Liver (tissue), 9 donors: ENCODE data around the gene DIP2A. TPM values are rescaled to one million over a fixed set of nuclear protein-coding genes. Genes with fewer than 3 reads are reported as not detected.

Experiments used
- DNase-seq: peaks from one replicate; pipeline ENCODE4 v3.0.0-alpha.2; 2017; ENCODE audit warnings: low spot score
- H3K27ac ChIP-seq, 2 donors: one replicate each; pipeline ENCODE4 v1.7.0; 2013; ENCODE audit warnings: inconsistent platforms in 2 of 2, low read length in 2 of 2, control low read depth in 1 of 2, low read depth in 1 of 2, mild to moderate bottlenecking in 1 of 2
- H3K27me3 ChIP-seq, 4 donors: one replicate each; pipeline versions ENCODE4 v1.6.1 to v1.7.0; 2013; ENCODE audit warnings: low read length in 3 of 4, inconsistent platforms in 1 of 4, mild to moderate bottlenecking in 1 of 4, moderate library complexity in 1 of 4; ENCODE audit not compliant: control insufficient read depth in 4 of 4, insufficient read depth in 4 of 4
- H3K36me3 ChIP-seq, 4 donors: one replicate each; pipeline versions ENCODE4 v1.6.1 to v1.7.0; 2013; ENCODE audit warnings: low read length in 3 of 4, mild to moderate bottlenecking in 3 of 4, low read depth in 1 of 4, moderate library complexity in 1 of 4; ENCODE audit not compliant: control insufficient read depth in 4 of 4, insufficient read depth in 3 of 4
- H3K4me1 ChIP-seq, 4 donors: one replicate each; pipeline versions ENCODE4 v1.6.1 to v1.7.0; 2013; ENCODE audit warnings: low read length in 3 of 4, mild to moderate bottlenecking in 3 of 4, moderate library complexity in 1 of 4; ENCODE audit not compliant: control insufficient read depth in 4 of 4, insufficient read depth in 4 of 4
- H3K4me3 ChIP-seq, 3 donors: one replicate each; pipeline versions ENCODE4 v1.6.1 to v1.7.0; 2013; ENCODE audit warnings: low read length in 3 of 3, control low read depth in 1 of 3, low read depth in 1 of 3, mild to moderate bottlenecking in 1 of 3
- H3K9ac ChIP-seq, 2 donors: one replicate each; pipeline ENCODE4 v1.7.0; 2013; ENCODE audit warnings: low read length in 2 of 2, mild to moderate bottlenecking in 2 of 2, moderate library complexity in 2 of 2, control low read depth in 1 of 2, low read depth in 1 of 2
- H3K9me3 ChIP-seq, 4 donors: one replicate each; pipeline versions ENCODE4 v1.6.1 to v1.7.0; 2013; ENCODE audit warnings: low read length in 3 of 4; ENCODE audit not compliant: control insufficient read depth in 4 of 4
- FOXA1 ChIP-seq: IDR thresholded peaks from 2 replicates; pipeline ENCODE4 v1.6.1; 2016; ENCODE audit warnings: antibody characterized with exemption
- FOXA2 ChIP-seq: IDR thresholded peaks from 2 replicates; pipeline ENCODE4 v1.6.1; 2016; ENCODE audit warnings: antibody characterized with exemption
- GABPA ChIP-seq, 2 donors: IDR thresholded peaks in 1 of 2; conservative IDR thresholded peaks in 1 of 2; 2 replicates each; pipeline ENCODE4 v1.6.1; 2016; ENCODE audit warnings: antibody characterized with exemption in 2 of 2, mild to moderate bottlenecking in 1 of 2, moderate library complexity in 1 of 2
- HNF4A ChIP-seq, 2 donors: conservative IDR thresholded peaks; 2 replicates each; pipeline ENCODE4 v1.6.1; 2016; ENCODE audit warnings: antibody characterized with exemption in 2 of 2, mild to moderate bottlenecking in 2 of 2
- HNF4G ChIP-seq: IDR thresholded peaks from 2 replicates; pipeline ENCODE4 v1.6.1; 2016; ENCODE audit warnings: antibody characterized with exemption
- JUND ChIP-seq, 2 donors: IDR thresholded peaks; 2 replicates each; pipeline ENCODE4 v1.6.1; 2016; ENCODE audit warnings: antibody characterized with exemption in 2 of 2
- NR2F2 ChIP-seq: IDR thresholded peaks from 2 replicates; pipeline ENCODE4 v1.6.1; 2016; ENCODE audit warnings: antibody characterized with exemption
- RAD21 ChIP-seq, 2 donors: IDR thresholded peaks; 2 replicates each; pipeline ENCODE4 v1.6.1; 2016; ENCODE audit warnings: antibody characterized with exemption in 2 of 2, mild to moderate bottlenecking in 2 of 2
- RXRA ChIP-seq, 2 donors: IDR thresholded peaks; 2 replicates each; pipeline ENCODE4 v1.6.1; 2017 to 2018; ENCODE audit warnings: antibody characterized with exemption in 2 of 2, mild to moderate bottlenecking in 1 of 2
- SP1 ChIP-seq: IDR thresholded peaks from 2 replicates; pipeline ENCODE4 v1.6.1; 2018; ENCODE audit warnings: antibody characterized with exemption, mild to moderate bottlenecking
- TAF1 ChIP-seq: conservative IDR thresholded peaks from 2 replicates; pipeline ENCODE4 v1.6.1; 2016; ENCODE audit warnings: antibody characterized with exemption, mild to moderate bottlenecking
- YY1 ChIP-seq: IDR thresholded peaks from 2 replicates; pipeline ENCODE4 v1.6.1; 2016; ENCODE audit warnings: antibody characterized with exemption, mild to moderate bottlenecking
- WGBS: extraction: QIAGEN DNeasy Blood & Tissue Kit; methylation state at CpG from one replicate; pipeline ENCODE4 v1.1.7; 2013; 5-methylcytosine and 5-hydroxymethylcytosine counted together
- polyA plus RNA-seq, 2 donors: library from polyadenylated mRNA; stranded (reverse) in 1 of 2; unstranded in 1 of 2; fragments of 200-250 nt in 1 of 2; fragments of >200 nt in 1 of 2; fragmentation: Nextera tagmentation in 1 of 2; extraction: Ambion mirVana in 1 of 2; gene quantifications; one replicate each; pipeline versions ENCODE4 v1.2.1 to v1.2.3, GENCODE V29; 2013 to 2015
- total RNA-seq, 2 donors: library from RNA; depleted of rRNA; stranded (reverse); fragments of >200 nt; gene quantifications; one replicate each; pipeline ENCODE4 v1.2.3, GENCODE V29; 2014
- TF ChIP-seq, protein P1 (sequence below): IDR thresholded peaks from 2 replicates; pipeline ENCODE4 v1.6.1; 2016; ENCODE audit warnings: antibody characterized with exemption
- TF ChIP-seq, protein P2 (sequence below): IDR thresholded peaks from 2 replicates; pipeline ENCODE4 v1.6.1; 2016; ENCODE audit warnings: antibody characterized with exemption
- TF ChIP-seq, protein P3 (sequence below): IDR thresholded peaks from 2 replicates; pipeline ENCODE4 v1.6.1; 2016; ENCODE audit warnings: antibody characterized with exemption
- TF ChIP-seq, protein P4 (sequence below): fragments of 150-350 bp; IDR thresholded peaks from 2 replicates; pipeline ENCODE4 v1.5.1; 2017; ENCODE audit warnings: improper control_type of control experiment, low read depth, low read length; ENCODE audit not compliant: missing input control
- donor health status: healthy.
- donor health status: healthy.
- donor health status: healthy.
- donor health status: healthy.
- donor health status: healthy.

Gene DIP2A
- total and polyA plus RNA-seq, 4 donors, result 3.8 to 21.7 (median 7.5) TPM

DNA sequence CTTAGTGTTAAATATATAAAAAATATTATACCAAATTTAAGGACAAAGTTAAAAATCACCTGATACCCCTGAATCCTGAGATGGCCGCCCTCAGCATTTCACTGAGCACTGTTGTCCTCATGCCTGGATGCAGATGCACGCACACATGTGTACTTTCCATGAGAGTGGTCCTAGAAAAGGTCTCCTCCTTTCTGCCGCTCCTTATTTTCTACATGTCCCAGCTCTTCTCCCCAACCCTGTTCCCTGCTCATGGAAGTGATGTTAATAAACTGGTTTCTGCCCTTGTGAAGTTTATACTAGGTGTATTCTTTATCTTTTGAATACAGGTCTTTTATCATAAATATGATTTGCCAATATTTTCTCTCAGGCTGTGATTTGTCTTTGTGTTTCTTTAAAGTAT is 32.9 kb downstream of the DIP2A start:
- DNase-seq, result no peak
- no peak overlapping the region for H3K4me3 ChIP-seq
- TF ChIP-seq SP1, result no peak
- TF ChIP-seq, protein P1, sequence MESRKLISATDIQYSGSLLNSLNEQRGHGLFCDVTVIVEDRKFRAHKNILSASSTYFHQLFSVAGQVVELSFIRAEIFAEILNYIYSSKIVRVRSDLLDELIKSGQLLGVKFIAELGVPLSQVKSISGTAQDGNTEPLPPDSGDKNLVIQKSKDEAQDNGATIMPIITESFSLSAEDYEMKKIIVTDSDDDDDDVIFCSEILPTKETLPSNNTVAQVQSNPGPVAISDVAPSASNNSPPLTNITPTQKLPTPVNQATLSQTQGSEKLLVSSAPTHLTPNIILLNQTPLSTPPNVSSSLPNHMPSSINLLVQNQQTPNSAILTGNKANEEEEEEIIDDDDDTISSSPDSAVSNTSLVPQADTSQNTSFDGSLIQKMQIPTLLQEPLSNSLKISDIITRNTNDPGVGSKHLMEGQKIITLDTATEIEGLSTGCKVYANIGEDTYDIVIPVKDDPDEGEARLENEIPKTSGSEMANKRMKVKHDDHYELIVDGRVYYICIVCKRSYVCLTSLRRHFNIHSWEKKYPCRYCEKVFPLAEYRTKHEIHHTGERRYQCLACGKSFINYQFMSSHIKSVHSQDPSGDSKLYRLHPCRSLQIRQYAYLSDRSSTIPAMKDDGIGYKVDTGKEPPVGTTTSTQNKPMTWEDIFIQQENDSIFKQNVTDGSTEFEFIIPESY, result no peak
- H3K9ac ChIP-seq, result no peak overlapping the region
- over 99% methylated on average over 3 of the region's 3 CpGs for WGBS
- no peaks in the 10 kb centered on the region for H3K27me3 ChIP-seq
- no peaks in the 10 kb centered on the region for H3K9me3 ChIP-seq
- H3K36me3 ChIP-seq, result peaks cover 0 to 13% (median 6%) of the 10 kb centered on the region in 4 donors
- H3K27ac ChIP-seq, result no peak overlapping the region
- no peaks in the 10 kb centered on the region for H3K4me1 ChIP-seq

DNA sequence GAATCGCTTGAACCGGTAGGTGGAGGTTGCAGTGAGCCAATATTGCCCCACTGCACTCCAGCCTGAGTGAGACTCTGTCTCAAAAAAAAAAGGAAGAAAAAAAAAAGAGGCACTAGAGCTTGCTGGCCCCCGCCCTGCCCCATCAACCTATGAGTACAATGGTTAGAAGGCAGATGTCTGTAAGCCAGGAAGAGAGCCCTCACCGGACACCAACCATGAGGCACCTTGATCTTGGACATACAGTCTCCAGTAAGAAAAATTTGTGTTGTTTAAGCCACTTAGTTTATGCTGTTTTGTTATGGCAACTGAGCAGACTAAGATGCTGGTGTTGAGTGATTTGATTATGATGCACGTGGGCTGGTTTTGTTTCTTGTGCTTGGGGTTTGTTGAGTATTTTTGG is 34.2 kb downstream of the DIP2A start:
- Histone ChIP-seq H3K4me3 (no peak overlapping the region), H3K27ac (no peak overlapping the region), H3K9me3 (no peaks in the 10 kb centered on the region), H3K4me1 (no peaks in the 10 kb centered on the region), H3K36me3 (peaks cover 3 to 18% (median 14%) of the 10 kb centered on the region in 4 donors), H3K9ac (no peak overlapping the region), H3K27me3 (no peaks in the 10 kb centered on the region)
- no peak for DNase-seq
- WGBS, result 77% methylated on average over 5 of the region's 5 CpGs
- TF ChIP-seq, protein P2, sequence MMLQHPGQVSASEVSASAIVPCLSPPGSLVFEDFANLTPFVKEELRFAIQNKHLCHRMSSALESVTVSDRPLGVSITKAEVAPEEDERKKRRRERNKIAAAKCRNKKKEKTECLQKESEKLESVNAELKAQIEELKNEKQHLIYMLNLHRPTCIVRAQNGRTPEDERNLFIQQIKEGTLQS, result no peak
- TF ChIP-seq FOXA1 (no peak), NR2F2 (no peak), RXRA (IDR thresholded peaks at IDR 0.05) (no peak)

DNA sequence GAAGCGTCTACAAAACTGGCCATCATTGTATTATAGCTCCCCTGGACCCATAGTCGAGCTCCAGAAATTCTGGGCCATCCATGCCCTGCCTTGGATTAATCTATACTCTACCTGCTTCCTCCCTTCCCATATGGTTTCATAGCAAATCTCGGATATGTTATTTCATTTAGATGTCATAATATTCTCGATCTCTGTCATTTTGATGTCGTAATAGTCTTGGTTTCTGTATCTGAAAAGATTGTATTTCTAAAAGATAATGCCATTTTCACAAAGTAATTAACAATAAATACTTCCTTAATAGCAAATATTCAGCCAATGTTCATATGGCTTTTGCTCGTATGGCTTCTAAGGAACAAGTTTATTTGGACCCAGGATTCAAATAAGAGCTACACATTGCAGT is 35.1 kb downstream of the DIP2A start:
- Histone ChIP-seq H3K27me3 (no peaks in the 10 kb centered on the region), H3K36me3 (peaks cover 9 to 24% (median 18%) of the 10 kb centered on the region in 4 donors), H3K27ac (no peak overlapping the region), H3K4me1 (no peaks in the 10 kb centered on the region), H3K4me3 (no peak overlapping the region), H3K9ac (no peak overlapping the region), H3K9me3 (no peaks in the 10 kb centered on the region)
- 96% methylated on average over 6 of the region's 6 CpGs for WGBS
- DNase-seq, result no peak
- TF ChIP-seq, protein P3, sequence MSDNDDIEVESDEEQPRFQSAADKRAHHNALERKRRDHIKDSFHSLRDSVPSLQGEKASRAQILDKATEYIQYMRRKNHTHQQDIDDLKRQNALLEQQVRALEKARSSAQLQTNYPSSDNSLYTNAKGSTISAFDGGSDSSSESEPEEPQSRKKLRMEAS, result no peak
- TF ChIP-seq JUND (IDR thresholded peaks at IDR 0.05), result no peak
- no peak for TF ChIP-seq FOXA2
- no peak for TF ChIP-seq RAD21 (IDR thresholded peaks at IDR 0.05)

DNA sequence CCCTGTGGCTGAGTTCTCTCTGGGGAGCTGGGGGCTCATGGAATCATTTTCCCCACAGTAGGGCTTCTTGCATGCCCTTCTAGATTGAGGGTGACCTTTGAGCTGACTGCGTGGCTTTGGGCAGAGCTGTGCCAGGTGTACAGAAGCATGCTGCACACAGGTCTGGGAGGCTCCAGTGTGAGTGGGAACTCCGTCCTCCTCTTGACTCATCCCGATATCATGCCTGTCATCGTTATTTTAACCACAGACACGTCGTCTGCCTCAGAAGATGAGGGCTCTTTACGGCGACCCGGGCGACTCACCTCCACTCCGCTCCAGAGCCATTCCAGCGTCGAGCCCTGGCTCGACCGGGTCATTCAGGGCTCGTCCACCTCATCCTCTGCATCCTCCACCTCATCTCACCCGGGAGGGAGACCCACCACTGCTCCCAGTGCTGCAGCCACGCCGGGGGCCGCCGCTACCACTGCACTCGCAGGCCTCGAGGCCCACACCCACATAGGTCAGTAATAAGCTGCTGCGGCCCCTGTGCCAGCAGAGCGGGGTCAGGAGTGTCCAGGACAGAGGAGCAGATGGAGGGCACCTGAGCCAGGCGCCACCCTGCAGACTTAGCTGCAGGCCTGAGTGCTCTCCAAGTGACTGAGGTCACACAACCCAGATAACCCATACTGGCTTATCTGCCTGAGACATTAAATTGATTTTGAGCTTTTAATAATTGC is 39.8 kb downstream of the DIP2A start:
- Histone ChIP-seq H3K4me3 (no peak overlapping the region), H3K9me3 (no peaks in the 10 kb centered on the region), H3K36me3 (peaks cover 9 to 26% (median 19%) of the 10 kb centered on the region in 4 donors), H3K9ac (no peak overlapping the region), H3K4me1 (peaks cover 0 to 5% (median 3%) of the 10 kb centered on the region in 4 donors), H3K27me3 (no peaks in the 10 kb centered on the region), H3K27ac (no peak overlapping the region)
- 96% methylated on average over 26 of the region's 26 CpGs for WGBS
- DNase-seq, result no peak
- TF ChIP-seq, protein P2, result no peak
- TF ChIP-seq HNF4A (conservative IDR thresholded peaks at IDR 0.05) (no peak), FOXA1 (no peak), NR2F2 (no peak), HNF4G (no peak), GABPA (IDR thresholded peaks at IDR 0.05 in 1 of 2, conservative IDR thresholded peaks at IDR 0.05 in 1 of 2) (no peak), YY1 (no peak), TAF1 (no peak), FOXA2 (no peak), RXRA (IDR thresholded peaks at IDR 0.05) (no peak), RAD21 (IDR thresholded peaks at IDR 0.05) (no peak)
- TF ChIP-seq, protein P1, result no peak
- TF ChIP-seq, protein P3, result no peak
- TF ChIP-seq, protein P4, sequence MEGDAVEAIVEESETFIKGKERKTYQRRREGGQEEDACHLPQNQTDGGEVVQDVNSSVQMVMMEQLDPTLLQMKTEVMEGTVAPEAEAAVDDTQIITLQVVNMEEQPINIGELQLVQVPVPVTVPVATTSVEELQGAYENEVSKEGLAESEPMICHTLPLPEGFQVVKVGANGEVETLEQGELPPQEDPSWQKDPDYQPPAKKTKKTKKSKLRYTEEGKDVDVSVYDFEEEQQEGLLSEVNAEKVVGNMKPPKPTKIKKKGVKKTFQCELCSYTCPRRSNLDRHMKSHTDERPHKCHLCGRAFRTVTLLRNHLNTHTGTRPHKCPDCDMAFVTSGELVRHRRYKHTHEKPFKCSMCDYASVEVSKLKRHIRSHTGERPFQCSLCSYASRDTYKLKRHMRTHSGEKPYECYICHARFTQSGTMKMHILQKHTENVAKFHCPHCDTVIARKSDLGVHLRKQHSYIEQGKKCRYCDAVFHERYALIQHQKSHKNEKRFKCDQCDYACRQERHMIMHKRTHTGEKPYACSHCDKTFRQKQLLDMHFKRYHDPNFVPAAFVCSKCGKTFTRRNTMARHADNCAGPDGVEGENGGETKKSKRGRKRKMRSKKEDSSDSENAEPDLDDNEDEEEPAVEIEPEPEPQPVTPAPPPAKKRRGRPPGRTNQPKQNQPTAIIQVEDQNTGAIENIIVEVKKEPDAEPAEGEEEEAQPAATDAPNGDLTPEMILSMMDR, result no peak
